Measurements from ENCODE around the gene OR4B1. TPM values are rescaled to one million over a fixed set of nuclear protein-coding genes. Genes with fewer than 3 reads are reported as not detected.

OR4B1 gene
- polyA plus RNA-seq, 3 donors, result not detected

DNA sequence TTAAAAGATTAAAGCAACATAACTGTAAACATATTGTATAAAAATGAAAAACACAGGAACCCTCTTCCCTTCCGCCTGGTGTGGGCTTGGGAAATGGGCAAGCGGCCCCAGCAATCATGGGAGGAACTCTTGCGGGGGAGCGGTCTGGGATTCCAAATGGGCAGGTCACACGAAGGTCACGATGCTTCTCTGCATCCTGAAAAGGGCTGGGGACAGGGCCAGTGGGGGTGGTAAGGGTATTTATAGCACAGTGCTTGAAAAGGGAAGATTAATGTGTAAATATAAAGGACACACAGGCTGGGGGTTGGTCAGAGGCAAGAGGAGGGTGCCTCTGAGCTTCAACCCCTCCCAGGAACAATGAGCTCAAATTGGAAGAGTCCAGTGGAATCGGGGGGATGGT lies 46.9 kb upstream of the OR4B1 start:
- Mint-ChIP-seq H3K4me3 (no peak overlapping the region), H3K4me1 (peaks cover 31% of the 10 kb centered on the region), H3K27me3 (ENCODE audit: low read depth in 3 of 3) (peaks cover 0 to 3% (median 0%) of the 10 kb centered on the region in 3 donors), H3K9me3 (peaks cover 0 to 2% (median 0%) of the 10 kb centered on the region in 7 donors), H3K36me3 (peaks cover 46 to 62% of the 10 kb centered on the region in 2 donors), H3K27ac (peak overlapping the region in 3 of 7 donors; percentile 55 to 78 (median 74))
- intact Hi-C loops (cut with micrococcal nuclease), result no loop called here
- H3K4me1 ChIP-seq (ENCODE audit: control insufficient read depth in 1 of 2, insufficient read depth in 2 of 2, low read length in 2 of 2), result peaks cover 22 to 25% of the 10 kb centered on the region in 2 donors
- H3K4me3 ChIP-seq (replicated peaks in 1 of 3; ENCODE audit: low read depth in 2 of 3, low read length in 3 of 3), result no peak overlapping the region
- TF ChIP-seq, protein P1, sequence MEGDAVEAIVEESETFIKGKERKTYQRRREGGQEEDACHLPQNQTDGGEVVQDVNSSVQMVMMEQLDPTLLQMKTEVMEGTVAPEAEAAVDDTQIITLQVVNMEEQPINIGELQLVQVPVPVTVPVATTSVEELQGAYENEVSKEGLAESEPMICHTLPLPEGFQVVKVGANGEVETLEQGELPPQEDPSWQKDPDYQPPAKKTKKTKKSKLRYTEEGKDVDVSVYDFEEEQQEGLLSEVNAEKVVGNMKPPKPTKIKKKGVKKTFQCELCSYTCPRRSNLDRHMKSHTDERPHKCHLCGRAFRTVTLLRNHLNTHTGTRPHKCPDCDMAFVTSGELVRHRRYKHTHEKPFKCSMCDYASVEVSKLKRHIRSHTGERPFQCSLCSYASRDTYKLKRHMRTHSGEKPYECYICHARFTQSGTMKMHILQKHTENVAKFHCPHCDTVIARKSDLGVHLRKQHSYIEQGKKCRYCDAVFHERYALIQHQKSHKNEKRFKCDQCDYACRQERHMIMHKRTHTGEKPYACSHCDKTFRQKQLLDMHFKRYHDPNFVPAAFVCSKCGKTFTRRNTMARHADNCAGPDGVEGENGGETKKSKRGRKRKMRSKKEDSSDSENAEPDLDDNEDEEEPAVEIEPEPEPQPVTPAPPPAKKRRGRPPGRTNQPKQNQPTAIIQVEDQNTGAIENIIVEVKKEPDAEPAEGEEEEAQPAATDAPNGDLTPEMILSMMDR (IDR thresholded peaks at IDR 0.05), result no peak
- H3K27me3 ChIP-seq (ENCODE audit: control insufficient read depth in 2 of 2, insufficient read depth in 2 of 2, low read length in 2 of 2), result no peaks in the 10 kb centered on the region
- H3K9ac ChIP-seq (ENCODE audit: insufficient read depth, low read length, poor library complexity, severe bottlenecking), result no peak overlapping the region
- no peak for DNase-seq
- no peaks in the 10 kb centered on the region for H3K79me2 ChIP-seq (ENCODE audit: insufficient read depth, low read length)
- H3K36me3 ChIP-seq (replicated peaks in 1 of 2; ENCODE audit: control insufficient read depth in 1 of 2, insufficient read depth in 2 of 2, low read length in 2 of 2), result peaks cover 42 to 46% of the 10 kb centered on the region in 2 donors
- WGBS (ENCODE audit: insufficient coverage), result 84% methylated on average over 7 of the region's 7 CpGs
- H3K27ac ChIP-seq (ENCODE audit: low read depth in 1 of 2, low read length in 2 of 2), result peak overlapping the region in 1 of 2 donors; percentile 64
- no peak overlapping the region for H2AFZ ChIP-seq (ENCODE audit: insufficient read depth, low read depth, low read length, poor library complexity, severe bottlenecking)
- no peak overlapping the region for H3K4me2 ChIP-seq (replicated peaks; ENCODE audit: extremely low read depth, low read length, poor library complexity, severe bottlenecking)
- no peaks in the 10 kb centered on the region for H3K9me3 ChIP-seq (replicated peaks in 1 of 2; ENCODE audit: control insufficient read depth in 1 of 2, insufficient read depth in 1 of 2, low read length in 2 of 2)
- H4K20me1 ChIP-seq (ENCODE audit: insufficient read depth, low read length), result peaks cover 56% of the 10 kb centered on the region

DNA sequence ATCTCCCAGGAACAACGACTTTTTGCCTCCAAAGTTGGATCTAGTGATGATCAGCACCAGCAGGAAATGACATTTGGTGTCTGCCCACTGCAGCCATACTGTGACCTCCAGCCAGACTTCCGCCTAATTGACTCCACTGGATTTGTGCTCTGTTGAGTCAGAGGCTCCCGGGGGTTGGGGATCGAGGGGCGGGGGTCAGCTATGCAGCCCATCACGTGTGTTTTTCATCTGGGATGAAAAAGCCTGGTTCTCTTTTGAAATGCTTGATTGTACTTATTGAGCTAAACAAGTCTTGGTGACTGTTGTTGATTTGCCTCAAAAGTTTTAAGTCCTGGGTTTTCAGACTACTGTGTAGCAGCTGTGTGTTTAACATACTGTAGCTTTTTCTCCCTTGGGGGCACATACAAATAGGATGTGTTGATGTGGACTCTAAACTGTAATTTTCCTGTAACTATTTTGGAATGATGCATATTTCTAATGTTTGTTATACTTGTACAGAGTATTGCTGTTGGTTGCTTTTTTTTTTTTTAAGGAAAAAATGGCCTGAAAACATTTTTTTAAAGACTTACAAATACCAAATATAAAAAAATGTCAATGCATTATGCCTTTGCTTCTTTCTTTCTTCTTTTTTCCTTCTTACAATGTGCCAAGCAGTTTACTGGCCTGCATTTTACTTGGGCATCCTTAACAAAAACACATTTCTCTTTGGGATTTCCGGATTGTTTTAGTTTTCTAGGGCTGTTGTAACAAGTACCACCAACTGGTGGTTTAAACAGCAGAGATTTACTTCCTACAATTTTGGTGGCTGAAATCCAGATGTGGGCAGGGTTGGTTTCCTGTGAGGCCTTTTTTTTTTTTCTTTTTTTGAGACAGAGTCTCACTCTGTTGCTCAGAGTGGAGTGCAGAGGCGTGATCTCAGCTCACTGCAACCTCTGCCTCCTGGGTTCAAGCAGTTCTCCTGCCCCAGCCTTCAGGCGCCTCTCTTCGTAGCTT lies 46.1 kb upstream of the OR4B1 start:
- DNase-seq, result no peak
- no peaks in the 10 kb centered on the region for H3K9me3 ChIP-seq (replicated peaks in 1 of 2; ENCODE audit: control insufficient read depth in 1 of 2, insufficient read depth in 1 of 2, low read length in 2 of 2)
- peak overlapping the region in 1 of 2 donors; percentile 64 for H3K27ac ChIP-seq (ENCODE audit: low read depth in 1 of 2, low read length in 2 of 2)
- peaks cover 34 to 38% of the 10 kb centered on the region in 2 donors for H3K36me3 ChIP-seq (replicated peaks in 1 of 2; ENCODE audit: control insufficient read depth in 1 of 2, insufficient read depth in 2 of 2, low read length in 2 of 2)
- Mint-ChIP-seq H3K27ac (peak overlapping the region in 4 of 7 donors; percentile 53 to 79 (median 68)), H3K36me3 (peaks cover 38 to 54% of the 10 kb centered on the region in 2 donors), H3K27me3 (ENCODE audit: low read depth in 3 of 3) (peaks cover 0 to 3% (median 0%) of the 10 kb centered on the region in 3 donors), H3K9me3 (peaks cover 0 to 2% (median 0%) of the 10 kb centered on the region in 7 donors), H3K4me3 (no peak overlapping the region), H3K4me1 (peaks cover 31% of the 10 kb centered on the region)
- peaks cover 22 to 25% of the 10 kb centered on the region in 2 donors for H3K4me1 ChIP-seq (ENCODE audit: control insufficient read depth in 1 of 2, insufficient read depth in 2 of 2, low read length in 2 of 2)
- H3K4me2 ChIP-seq (replicated peaks; ENCODE audit: extremely low read depth, low read length, poor library complexity, severe bottlenecking), result no peak overlapping the region
- H3K4me3 ChIP-seq (replicated peaks in 1 of 3; ENCODE audit: low read depth in 2 of 3, low read length in 3 of 3), result no peak overlapping the region
- H2AFZ ChIP-seq (ENCODE audit: insufficient read depth, low read depth, low read length, poor library complexity, severe bottlenecking), result no peak overlapping the region
- no peak overlapping the region for H3K9ac ChIP-seq (ENCODE audit: insufficient read depth, low read length, poor library complexity, severe bottlenecking)
- TF ChIP-seq, protein P1 (IDR thresholded peaks at IDR 0.05), result no peak
- no peaks in the 10 kb centered on the region for H3K79me2 ChIP-seq (ENCODE audit: insufficient read depth, low read length)
- WGBS (ENCODE audit: insufficient coverage), result 64% methylated on average over 6 of the region's 10 CpGs
- peaks cover 48% of the 10 kb centered on the region for H4K20me1 ChIP-seq (ENCODE audit: insufficient read depth, low read length)
- no peaks in the 10 kb centered on the region for H3K27me3 ChIP-seq (ENCODE audit: control insufficient read depth in 2 of 2, insufficient read depth in 2 of 2, low read length in 2 of 2)
- intact Hi-C loops (cut with micrococcal nuclease), result no loop called here

Data from CD14-positive monocyte (primary cell).